HG03354 (cell line): ENCODE data around the gene UBE2D1.

Experiments used
- ATAC-seq: cut with Tn5 transposase; IDR thresholded peaks from one replicate; pipeline ENCODE4 v1.9.1; 2021; ENCODE audit warnings: mild to moderate bottlenecking; ENCODE audit not compliant: unreplicated experiment, poor library complexity, severe bottlenecking

UBE2D1 gene

GRCh38 chr10:58335306-58336005 lies 650 bp downstream of the UBE2D1 start:
- ATAC-seq, result peak; percentile 60

DNA sequence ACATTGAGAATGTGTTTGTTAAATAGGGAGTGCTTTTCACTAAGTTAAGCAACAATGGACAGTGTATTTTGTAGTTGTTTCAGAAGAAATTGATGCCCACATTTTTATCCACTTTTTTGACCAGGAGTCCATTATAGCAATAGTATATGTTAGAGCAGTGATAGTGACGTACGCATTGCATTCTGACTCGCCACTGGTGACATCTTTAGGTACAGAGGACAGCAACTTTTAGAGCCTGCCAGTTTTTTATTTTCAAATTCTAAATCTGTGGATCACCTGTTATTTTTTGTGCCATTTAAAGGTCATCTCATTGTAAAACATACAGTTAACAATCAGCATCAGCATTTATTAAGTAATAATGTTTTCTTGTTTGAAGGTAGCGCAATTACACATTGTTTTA lies 1.4 kb downstream of the UBE2D1 start:
- no peak for ATAC-seq

DNA sequence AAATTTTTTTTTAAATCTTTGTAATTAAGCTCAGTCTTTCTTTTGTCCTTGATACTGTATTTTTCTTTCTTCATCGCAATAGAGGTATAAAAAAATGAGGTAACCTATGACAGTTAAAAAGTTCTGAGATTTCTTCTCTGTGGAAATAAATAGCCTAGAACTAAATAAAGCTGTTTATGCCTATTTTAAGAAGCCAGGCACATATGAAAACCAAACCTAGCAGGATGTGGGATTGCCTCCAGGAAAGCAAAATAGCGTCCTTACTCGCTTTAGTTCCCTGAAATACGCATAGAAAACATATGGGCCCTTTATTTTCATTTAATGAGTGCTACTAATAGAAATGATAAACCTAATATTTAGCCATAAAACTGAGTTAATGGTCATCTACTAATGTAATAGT lies 6.6 kb downstream of the UBE2D1 start:
- ATAC-seq, result no peak

- no peak for ATAC-seq
Observed at GRCh38 chr10:58341947-58342346, 7.1 kb downstream of the UBE2D1 start.

DNA sequence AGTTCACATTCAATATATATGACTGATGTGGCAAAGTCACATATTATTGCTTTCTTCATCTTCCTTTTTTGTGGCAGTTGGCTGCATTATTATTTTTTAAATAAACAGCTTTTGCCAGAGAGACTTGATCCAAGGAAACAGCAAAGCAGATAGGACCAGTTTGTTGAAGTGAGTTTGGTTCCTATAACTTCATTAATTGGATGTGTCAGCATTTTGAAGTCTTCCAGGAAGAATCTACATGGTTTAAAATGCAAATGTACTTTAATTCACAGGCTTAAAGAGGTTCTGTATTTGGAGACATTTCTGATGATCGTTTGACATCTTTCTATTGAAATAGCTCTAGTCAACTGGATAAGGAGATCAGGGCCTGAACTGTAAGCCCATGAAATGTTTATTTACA lies 13.2 kb downstream of the UBE2D1 start:
- ATAC-seq, result no peak

GRCh38 chr10:58348571-58349033 lies 13.8 kb downstream of the UBE2D1 start:
- ATAC-seq, result no peak

DNA sequence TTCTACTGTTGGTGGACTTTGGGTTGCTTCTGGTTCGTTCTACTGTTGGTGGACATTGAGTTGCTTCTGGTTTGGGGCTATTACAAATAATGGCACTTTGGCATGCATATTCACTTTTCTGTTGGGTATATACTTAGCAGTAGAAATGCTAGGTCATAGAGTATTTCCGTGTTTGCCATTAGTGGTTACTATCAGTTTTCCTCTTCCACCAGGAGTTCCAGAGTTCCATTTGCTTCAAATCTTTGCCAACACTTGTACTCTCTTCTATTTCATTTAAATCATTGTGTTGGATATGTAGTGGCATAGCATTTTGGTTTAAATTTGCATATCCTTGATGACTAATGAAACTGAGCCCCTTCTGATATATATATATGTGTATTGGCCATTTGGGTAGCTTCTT lies 15.2 kb downstream of the UBE2D1 start:
- ATAC-seq, result no peak

GRCh38 chr10:58350619-58351323 lies 16.0 kb downstream of the UBE2D1 start:
- no peak for ATAC-seq

DNA sequence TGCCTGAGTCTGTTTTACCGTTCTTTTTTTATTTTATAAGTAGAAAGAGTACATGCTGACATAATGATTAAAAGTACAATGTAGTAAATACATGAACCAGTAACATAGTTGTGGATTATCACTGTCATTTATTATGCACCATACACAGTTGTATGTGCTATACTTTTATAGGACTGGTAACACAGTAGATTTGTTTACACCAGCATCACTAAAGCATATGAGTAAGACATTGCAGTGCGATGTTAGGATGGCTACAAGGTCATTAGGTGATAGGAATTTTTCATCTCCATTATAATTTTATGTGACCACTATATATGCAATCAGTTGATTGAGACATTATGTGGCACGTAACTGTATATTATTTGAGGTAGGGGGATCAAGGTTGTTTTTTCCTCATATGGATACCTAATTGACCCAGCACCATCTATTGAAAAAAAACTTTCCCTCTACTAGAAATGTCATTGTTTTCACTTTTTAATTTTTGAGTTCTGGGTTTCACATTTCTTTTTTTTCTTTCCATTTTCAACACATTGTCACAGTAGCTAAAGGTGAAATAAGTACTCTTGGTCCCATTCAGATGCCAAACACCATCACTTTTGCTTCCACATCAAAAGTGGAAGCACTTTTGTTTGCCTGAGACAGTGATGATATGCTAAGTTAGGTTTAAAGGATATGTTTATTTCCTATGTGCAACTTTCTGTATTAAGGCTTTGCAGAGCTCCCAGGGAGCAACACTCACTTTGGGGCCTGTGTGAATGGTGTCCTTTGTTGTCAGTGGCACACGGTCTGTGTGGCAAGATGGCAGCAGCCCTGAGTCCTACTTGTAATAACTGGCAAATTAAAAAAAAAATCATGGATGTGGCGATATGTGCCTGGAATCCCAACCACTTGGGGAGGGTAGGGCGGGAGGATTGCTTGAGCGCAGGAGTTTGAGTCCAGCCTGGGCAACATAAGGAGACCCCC lies 17.1 kb downstream of the UBE2D1 start:
- ATAC-seq, result no peak

GRCh38 chr10:58352956-58353610 lies 18.3 kb downstream of the UBE2D1 start:
- ATAC-seq, result no peak

GRCh38 chr10:58356756-58357155 lies 21.9 kb downstream of the UBE2D1 start:
- ATAC-seq, result no peak

DNA sequence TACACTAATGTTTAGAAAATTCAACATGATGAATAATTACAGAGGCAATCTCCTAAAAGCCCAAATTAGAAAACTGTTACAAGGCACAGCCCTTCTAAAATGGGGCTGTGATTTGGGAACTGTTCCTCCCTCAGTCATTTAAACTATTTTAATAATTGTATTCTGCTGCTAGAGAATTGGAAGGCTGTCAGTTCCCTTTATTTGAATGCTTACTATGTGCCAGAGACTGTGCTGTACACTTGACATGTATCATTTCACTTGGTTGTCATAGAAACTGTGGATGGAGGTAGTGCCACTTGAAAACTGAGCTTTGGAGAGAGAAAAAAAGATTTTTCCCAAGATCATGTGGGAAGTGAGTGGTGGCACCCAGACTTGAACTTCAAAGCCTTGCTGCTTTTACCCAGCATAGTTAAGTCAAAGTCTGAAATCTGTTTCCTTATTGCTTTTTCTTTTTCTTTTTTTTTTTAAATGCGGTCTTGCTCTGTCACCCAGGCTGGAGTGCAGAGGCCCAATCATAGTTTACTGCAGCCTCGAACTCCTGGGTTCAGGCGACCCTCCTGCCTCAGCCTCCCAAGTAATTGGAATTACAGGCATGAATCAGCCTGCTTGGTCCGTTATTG lies 23.6 kb downstream of the UBE2D1 start:
- ATAC-seq, result no peak

DNA sequence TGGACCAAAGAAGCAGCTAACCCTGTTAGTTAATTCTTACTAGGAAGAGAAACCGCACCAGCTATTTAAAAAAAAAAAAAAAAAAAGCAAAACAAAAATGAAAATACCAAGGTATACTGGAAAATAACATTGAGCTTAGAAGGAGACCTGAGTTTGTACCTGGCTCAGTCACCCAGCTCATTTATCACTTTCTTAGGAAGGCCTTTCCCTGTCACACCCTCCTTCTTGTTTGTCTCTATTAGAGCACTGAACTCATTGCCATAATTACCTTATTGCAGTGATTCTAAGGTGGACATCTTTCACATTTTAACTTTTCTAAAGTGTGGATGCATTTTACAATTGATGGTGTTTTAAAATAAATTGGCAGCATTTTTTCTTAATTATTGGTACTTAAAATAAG lies 24.1 kb downstream of the UBE2D1 start:
- no peak for ATAC-seq

DNA sequence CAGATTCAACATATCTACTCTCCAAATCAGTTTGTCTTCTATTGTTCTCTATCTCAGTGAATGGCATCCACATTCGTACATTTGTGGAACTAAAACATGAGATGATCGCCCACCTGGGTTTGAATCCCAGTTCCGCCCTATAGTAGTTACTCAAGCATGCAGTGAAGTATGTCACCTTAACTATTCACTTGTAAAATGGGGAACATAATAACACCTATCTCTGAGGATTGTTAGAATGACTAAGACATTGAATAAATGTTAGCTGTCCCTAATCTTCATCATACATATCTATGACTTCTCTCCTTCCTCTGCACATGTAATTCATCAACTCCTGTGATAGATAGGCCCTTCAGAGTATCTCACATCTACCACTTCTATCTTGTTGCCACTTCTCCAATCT lies 24.7 kb downstream of the UBE2D1 start:
- ATAC-seq, result no peak

GRCh38 chr10:58360412-58361004 lies 25.7 kb downstream of the UBE2D1 start:
- ATAC-seq, result no peak

DNA sequence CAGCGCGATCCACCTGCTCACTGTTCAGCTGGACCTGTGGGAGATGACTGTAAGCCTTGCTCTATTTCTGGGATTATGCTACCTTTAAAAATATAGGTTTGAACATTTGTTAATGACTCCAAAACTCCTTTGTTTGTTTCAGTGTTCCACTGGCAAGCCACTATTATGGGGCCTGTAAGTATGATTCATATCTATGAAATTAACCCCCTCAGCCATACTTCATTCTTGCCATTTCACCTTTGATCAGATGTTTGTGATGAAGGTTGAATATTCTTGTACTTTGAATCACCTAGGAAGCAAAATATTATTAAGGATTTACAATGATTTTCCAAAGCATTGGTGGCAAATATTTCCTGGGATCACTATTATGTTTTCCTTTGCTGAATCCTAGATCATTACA lies 26.5 kb downstream of the UBE2D1 start:
- ATAC-seq, result no peak

DNA sequence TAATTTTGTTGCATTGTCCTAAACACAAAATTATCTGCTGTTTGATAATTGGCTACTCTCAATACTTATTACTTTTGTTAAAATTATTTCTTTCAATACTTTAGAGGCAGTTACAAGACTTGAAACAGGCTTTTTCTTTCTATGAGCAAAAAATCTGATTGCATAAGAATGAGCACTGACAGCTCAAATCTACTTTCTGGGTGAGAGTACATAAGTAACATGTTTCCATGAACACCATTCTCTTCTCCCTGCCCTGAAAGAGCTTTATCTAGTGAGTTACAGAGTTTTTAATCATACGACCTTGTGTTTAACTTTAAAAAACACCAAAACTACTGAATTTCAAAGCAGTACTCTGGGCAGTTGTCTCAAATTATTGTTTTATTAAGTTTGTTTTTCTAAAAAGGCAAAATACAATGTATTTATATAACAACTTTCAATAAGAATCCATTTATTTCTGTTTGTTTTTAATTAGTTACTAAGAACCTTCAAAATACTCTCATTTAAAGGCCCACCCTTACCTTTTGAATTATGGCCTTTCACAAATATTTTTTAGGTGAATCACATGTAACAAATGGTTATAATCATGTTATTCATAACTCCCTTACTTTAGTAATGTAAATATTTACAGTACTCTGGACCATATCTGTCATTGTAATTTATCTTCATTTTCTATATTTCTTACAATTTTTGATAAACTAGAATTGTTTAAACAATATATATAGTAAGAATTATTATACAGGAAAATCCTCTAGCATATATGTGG lies 27.4 kb downstream of the UBE2D1 start:
- no peak for ATAC-seq

DNA sequence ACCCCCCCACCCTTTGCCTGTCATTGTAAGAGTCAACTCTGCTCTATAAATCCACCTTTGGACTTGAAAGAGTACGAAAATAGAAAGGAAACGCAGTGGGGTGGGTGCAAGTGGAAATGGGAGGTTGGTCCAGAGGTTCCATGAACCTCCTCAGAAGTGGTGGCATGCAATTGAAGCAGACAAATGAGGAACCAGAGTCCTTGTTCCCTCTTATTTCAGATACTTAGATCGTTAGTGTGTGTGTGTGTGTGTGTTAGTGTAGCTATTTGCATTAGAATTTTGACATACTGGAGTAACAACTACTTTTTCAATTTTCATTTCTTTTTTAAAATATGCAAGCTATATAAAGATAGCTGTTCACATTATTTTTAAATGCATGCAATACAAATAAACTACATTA lies 32.3 kb downstream of the UBE2D1 start:
- ATAC-seq, result no peak
